Neural progenitor cell (in vitro differentiated cells): ENCODE measurements around the gene AOC3.

ENCODE experiments used
- CTCF ChIP-seq: fragments of 200-600 bp; sonication (generic); IDR thresholded peaks from 2 replicates; pipeline ENCODE4 v1.5.1; 2017; ENCODE audit warnings: antibody characterized with exemption, mild to moderate bottlenecking
- EZH2 ChIP-seq: fragments of 200-600 bp; sonication (generic); IDR thresholded peaks from 2 replicates; pipeline ENCODE4 v1.6.1; 2017; ENCODE audit warnings: antibody characterized with exemption, mild to moderate bottlenecking, moderate library complexity

DNA sequence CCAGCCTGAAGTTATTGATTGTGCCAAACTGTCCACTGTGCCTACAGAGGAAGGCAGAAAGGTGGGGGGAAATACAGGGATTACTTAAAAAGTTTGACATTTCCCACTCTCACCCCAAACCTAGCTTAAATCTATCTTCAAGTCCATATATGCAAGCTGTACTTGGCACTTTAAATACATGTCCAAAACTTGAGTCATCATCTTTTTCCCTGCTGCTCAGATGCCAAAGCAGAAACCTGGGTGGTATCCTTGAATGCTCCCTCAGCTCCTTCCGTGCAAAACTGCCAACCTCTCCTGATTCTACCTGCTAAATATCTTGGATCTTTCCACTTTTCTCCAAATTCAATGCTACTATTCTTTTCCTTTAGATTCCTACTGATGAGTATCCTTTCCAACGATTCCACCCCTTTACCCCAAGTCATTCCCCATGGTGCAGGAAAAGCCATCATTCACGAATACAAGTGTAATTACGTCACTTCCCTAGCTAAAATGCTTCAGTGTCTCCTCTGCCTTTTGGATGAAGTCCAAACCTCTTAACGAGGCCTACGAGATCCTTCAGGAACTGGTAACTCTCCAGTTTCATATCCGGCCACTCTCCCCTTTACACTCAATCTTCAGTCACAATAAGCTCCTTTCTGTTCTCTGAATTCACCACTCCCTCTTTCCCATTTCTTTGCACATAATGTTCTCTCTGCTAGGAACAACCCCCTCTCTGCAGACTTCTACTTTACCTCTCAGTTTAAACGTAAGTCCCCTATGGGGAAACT lies 36.2 kb upstream of the AOC3 start:
- TF ChIP-seq CTCF = no peak
- no peak for TF ChIP-seq EZH2
